ENCODE results near the gene PAPPA2. TPM values are rescaled to one million over a fixed set of nuclear protein-coding genes. Genes with fewer than 3 reads are reported as not detected.

The PAPPA2 gene
- total RNA-seq, 1 experiment from 2014 or later = not detected

- Histone ChIP-seq H3F3A (ENCODE audit: insufficient read depth, low read depth) (no peaks in the 10 kb centered on the region), H3K36me3 (ENCODE audit: low read depth) (no peaks in the 10 kb centered on the region), H4K20me1 (ENCODE audit: insufficient read depth) (no peaks in the 10 kb centered on the region; the same call in 1 of the 2 replicates), H3K27me3 (ENCODE audit: insufficient read depth, low read depth) (peaks cover 3% of the 10 kb centered on the region; the same call in 1 of the 2 replicates), H3K9me3 (ENCODE audit: insufficient read depth, low read depth) (no peaks in the 10 kb centered on the region), H3K9me2 (ENCODE audit: insufficient read depth) (no peaks in the 10 kb centered on the region), H3K4me1 (replicated peaks; ENCODE audit: insufficient read depth) (no peaks in the 10 kb centered on the region), H3K4me2 (no peak overlapping the region), H3K79me2 (ENCODE audit: low read depth) (no peaks in the 10 kb centered on the region), H2AFZ (no peak overlapping the region), H3K27ac (no peak overlapping the region), H3K4me3 (no peak overlapping the region)
- intact Hi-C loops (cut with micrococcal nuclease; ENCODE audit: unreplicated experiment) = no loop called here
- ChIA-PET POLR2A (ENCODE audit: unreplicated experiment) (no interaction called here), CTCF (no interaction called here)
- no peak for DNase-seq
- no peak for TF ChIP-seq EZH2 (IDR thresholded peaks at IDR 0.05; ENCODE audit: low read depth)
- TF ChIP-seq, protein P1, sequence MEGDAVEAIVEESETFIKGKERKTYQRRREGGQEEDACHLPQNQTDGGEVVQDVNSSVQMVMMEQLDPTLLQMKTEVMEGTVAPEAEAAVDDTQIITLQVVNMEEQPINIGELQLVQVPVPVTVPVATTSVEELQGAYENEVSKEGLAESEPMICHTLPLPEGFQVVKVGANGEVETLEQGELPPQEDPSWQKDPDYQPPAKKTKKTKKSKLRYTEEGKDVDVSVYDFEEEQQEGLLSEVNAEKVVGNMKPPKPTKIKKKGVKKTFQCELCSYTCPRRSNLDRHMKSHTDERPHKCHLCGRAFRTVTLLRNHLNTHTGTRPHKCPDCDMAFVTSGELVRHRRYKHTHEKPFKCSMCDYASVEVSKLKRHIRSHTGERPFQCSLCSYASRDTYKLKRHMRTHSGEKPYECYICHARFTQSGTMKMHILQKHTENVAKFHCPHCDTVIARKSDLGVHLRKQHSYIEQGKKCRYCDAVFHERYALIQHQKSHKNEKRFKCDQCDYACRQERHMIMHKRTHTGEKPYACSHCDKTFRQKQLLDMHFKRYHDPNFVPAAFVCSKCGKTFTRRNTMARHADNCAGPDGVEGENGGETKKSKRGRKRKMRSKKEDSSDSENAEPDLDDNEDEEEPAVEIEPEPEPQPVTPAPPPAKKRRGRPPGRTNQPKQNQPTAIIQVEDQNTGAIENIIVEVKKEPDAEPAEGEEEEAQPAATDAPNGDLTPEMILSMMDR (conservative IDR thresholded peaks at IDR 0.05) = no peak
- no TSS peak for BruUV-seq (replicated peaks)
These were observed 403.2 kb downstream of the PAPPA2 start for GRCh38 chr1:176866011-176866714.

GRCh38 chr1:176869577-176869976, 406.6 kb downstream of the PAPPA2 start:
- DNase-seq = no peak
- H3F3A ChIP-seq (ENCODE audit: insufficient read depth, low read depth) = no peaks in the 10 kb centered on the region
- no peaks in the 10 kb centered on the region for H3K4me1 ChIP-seq (replicated peaks; ENCODE audit: insufficient read depth)
- H3K79me2 ChIP-seq (ENCODE audit: low read depth) = no peaks in the 10 kb centered on the region
- no peaks in the 10 kb centered on the region for H3K36me3 ChIP-seq (ENCODE audit: low read depth)
- CTCF ChIA-PET = no interaction called here
- POLR2A ChIA-PET (ENCODE audit: unreplicated experiment) = no interaction called here
- no TSS peak for BruUV-seq (replicated peaks)
- no peak overlapping the region for H3K4me2 ChIP-seq
- no peaks in the 10 kb centered on the region for H4K20me1 ChIP-seq (ENCODE audit: insufficient read depth)
- peaks cover 3% of the 10 kb centered on the region; the same call in 1 of the 2 replicates for H3K27me3 ChIP-seq (ENCODE audit: insufficient read depth, low read depth)
- H3K27ac ChIP-seq = no peak overlapping the region
- TF ChIP-seq, protein P1 (conservative IDR thresholded peaks at IDR 0.05) = no peak
- no peak for TF ChIP-seq EZH2 (IDR thresholded peaks at IDR 0.05; ENCODE audit: low read depth)
- no peaks in the 10 kb centered on the region for H3K9me3 ChIP-seq (ENCODE audit: insufficient read depth, low read depth)
- no peak overlapping the region for H2AFZ ChIP-seq
- no peak overlapping the region for H3K4me3 ChIP-seq
- H3K9me2 ChIP-seq (ENCODE audit: insufficient read depth) = no peaks in the 10 kb centered on the region
- intact Hi-C loops (cut with micrococcal nuclease; ENCODE audit: unreplicated experiment) = no loop called here

DNA sequence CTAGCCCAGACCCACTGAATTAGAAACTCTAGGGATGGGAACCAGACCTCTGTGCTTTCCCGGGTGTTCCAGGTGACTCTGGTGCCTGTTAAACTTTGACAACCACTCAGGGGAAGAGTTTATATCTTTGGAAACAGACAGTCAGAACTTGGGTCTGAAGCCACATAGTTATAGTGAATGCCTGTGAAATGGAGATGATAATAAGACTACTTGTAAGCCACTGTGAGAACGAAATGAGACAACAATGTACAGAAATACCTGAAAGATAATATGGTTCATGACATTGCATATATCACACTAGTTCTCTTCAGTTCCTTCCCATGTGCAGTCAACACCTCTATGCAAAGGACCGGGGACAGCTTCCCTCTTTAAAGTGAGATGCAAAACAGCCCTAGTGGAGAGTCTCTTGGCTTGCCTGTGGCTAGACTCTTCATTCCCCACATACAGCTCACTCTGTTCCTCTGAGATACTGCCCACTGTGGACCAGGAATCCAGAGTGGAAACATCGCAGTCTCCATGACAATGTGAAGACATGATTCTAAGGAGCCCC, 414.1 kb downstream of the PAPPA2 start:
- no TSS peak for BruUV-seq (replicated peaks)
- DNase-seq = no peak
- no peaks in the 10 kb centered on the region for H3K36me3 ChIP-seq (ENCODE audit: low read depth)
- H3K4me1 ChIP-seq (replicated peaks; ENCODE audit: insufficient read depth) = no peaks in the 10 kb centered on the region
- H3K27me3 ChIP-seq (ENCODE audit: insufficient read depth, low read depth) = peaks cover 22% of the 10 kb centered on the region
- intact Hi-C loops (cut with micrococcal nuclease; ENCODE audit: unreplicated experiment) = no loop called here
- no peaks in the 10 kb centered on the region for H3K9me2 ChIP-seq (ENCODE audit: insufficient read depth)
- H3K27ac ChIP-seq = no peak overlapping the region
- no peaks in the 10 kb centered on the region for H3K79me2 ChIP-seq (ENCODE audit: low read depth)
- no peaks in the 10 kb centered on the region for H3F3A ChIP-seq (ENCODE audit: insufficient read depth, low read depth)
- H4K20me1 ChIP-seq (ENCODE audit: insufficient read depth) = no peaks in the 10 kb centered on the region
- H3K4me2 ChIP-seq = no peak overlapping the region
- no peak overlapping the region for H2AFZ ChIP-seq
- POLR2A ChIA-PET (ENCODE audit: unreplicated experiment) = no interaction called here
- H3K4me3 ChIP-seq = no peak overlapping the region
- CTCF ChIA-PET = no interaction called here
- no peak for TF ChIP-seq EZH2 (IDR thresholded peaks at IDR 0.05; ENCODE audit: low read depth)
- TF ChIP-seq, protein P1 (conservative IDR thresholded peaks at IDR 0.05) = no peak
- H3K9me3 ChIP-seq (ENCODE audit: insufficient read depth, low read depth) = no peaks in the 10 kb centered on the region

Data from PC-9 (cell line).